H9 (cell line): ENCODE results near the gene CLMP. TPM values are rescaled to one million over a fixed set of nuclear protein-coding genes. Genes with fewer than 3 reads are reported as not detected.

ENCODE experiments used
- DNase-seq: peaks from one replicate; pipeline ENCODE4 v3.0.0-alpha.2; 2017
- H2AFZ ChIP-seq: one replicate; pipeline ENCODE4 v1.6.1; 2013; ENCODE audit warnings: mild to moderate bottlenecking, low read length, control low read depth, moderate library complexity
- H2AK5ac ChIP-seq: 2 replicates; pipeline ENCODE4 v1.6.1; 2013; ENCODE audit warnings: low read length, control low read depth, mixed read lengths; ENCODE audit not compliant: insufficient read length
- H2BK120ac ChIP-seq: one replicate; pipeline ENCODE4 v1.6.1; 2013; ENCODE audit warnings: low read depth, mild to moderate bottlenecking, low read length, control low read depth, inconsistent platforms; ENCODE audit not compliant: poor library complexity, severe bottlenecking
- H2BK12ac ChIP-seq: 2 replicates; pipeline ENCODE4 v1.6.1; 2013; ENCODE audit warnings: low read length, control low read depth, mixed read lengths, low read depth; ENCODE audit not compliant: insufficient read length
- H2BK15ac ChIP-seq: 2 replicates; pipeline ENCODE4 v1.6.1; 2013; ENCODE audit warnings: low read depth, low read length, control low read depth
- H2BK20ac ChIP-seq: one replicate; pipeline ENCODE4 v1.6.1; 2013; ENCODE audit warnings: low read depth, mild to moderate bottlenecking, low read length, control low read depth, inconsistent platforms; ENCODE audit not compliant: poor library complexity, severe bottlenecking
- H2BK5ac ChIP-seq: 2 replicates; pipeline ENCODE4 v1.6.1; 2013; ENCODE audit warnings: low read length, control low read depth, mixed read lengths; ENCODE audit not compliant: insufficient read length
- H3K14ac ChIP-seq: 2 replicates; pipeline ENCODE4 v1.6.1; 2013; ENCODE audit warnings: low read length, control low read depth; ENCODE audit not compliant: insufficient read depth
- H3K18ac ChIP-seq: 2 replicates; pipeline ENCODE4 v1.6.1; 2013; ENCODE audit warnings: low read depth, mild to moderate bottlenecking, mixed read lengths, low read length, control low read depth; ENCODE audit not compliant: insufficient read length
- H3K23ac ChIP-seq: 2 replicates; pipeline ENCODE4 v1.6.1; 2013; ENCODE audit warnings: low read length, control low read depth, mixed read lengths, low read depth; ENCODE audit not compliant: insufficient read length
- H3K23me2 ChIP-seq: 2 replicates; pipeline ENCODE4 v1.6.1; 2013; ENCODE audit warnings: low read depth, mild to moderate bottlenecking, mixed read lengths, low read length, control low read depth; ENCODE audit not compliant: insufficient read length, poor library complexity, severe bottlenecking
- H3K27ac ChIP-seq: 2 replicates; pipeline ENCODE4 v1.5.1; 2013; ENCODE audit warnings: low read length, control low read depth, mixed read lengths, low read depth; ENCODE audit not compliant: insufficient read length
- H3K27me3 ChIP-seq: 2 replicates; pipeline ENCODE4 v1.6.1; 2013; ENCODE audit warnings: low read length, control low read depth, inconsistent platforms; ENCODE audit not compliant: insufficient read depth
- H3K4ac ChIP-seq: 2 replicates; pipeline ENCODE4 v1.6.1; 2013; ENCODE audit warnings: low read depth, mild to moderate bottlenecking, control low read depth, inconsistent platforms, low read length, moderate library complexity
- H3K4me1 ChIP-seq: 2 replicates; pipeline ENCODE4 v1.6.1; 2013; ENCODE audit warnings: low read length, control low read depth, inconsistent platforms; ENCODE audit not compliant: insufficient read depth
- H3K4me2 ChIP-seq: 2 replicates; pipeline ENCODE4 v1.6.1; 2013; ENCODE audit warnings: low read length, control low read depth, mixed read lengths; ENCODE audit not compliant: insufficient read length, insufficient read depth
- H3K56ac ChIP-seq: 2 replicates; pipeline ENCODE4 v1.6.1; 2013; ENCODE audit warnings: low read depth, mild to moderate bottlenecking, mixed read lengths, low read length, control low read depth; ENCODE audit not compliant: insufficient read length
- H3K79me1 ChIP-seq: 2 replicates; pipeline ENCODE4 v1.6.1; 2013; ENCODE audit warnings: low read depth, mild to moderate bottlenecking, moderate library complexity, low read length, control low read depth, inconsistent platforms; ENCODE audit not compliant: insufficient read depth, poor library complexity, severe bottlenecking
- H3K79me2 ChIP-seq: 2 replicates; pipeline ENCODE4 v1.6.1; 2013; ENCODE audit warnings: low read length, control low read depth, inconsistent platforms; ENCODE audit not compliant: insufficient read depth
- H3K9ac ChIP-seq: 2 replicates; pipeline ENCODE4 v1.6.1; 2013; ENCODE audit warnings: low read length, control low read depth, mixed read lengths; ENCODE audit not compliant: insufficient read length; ENCODE audit errors: extremely low read depth
- H3K9me3 ChIP-seq: one replicate; pipeline ENCODE4 v1.6.1; 2013; ENCODE audit warnings: low read depth, low read length, inconsistent platforms; ENCODE audit not compliant: control insufficient read depth
- H3T11ph ChIP-seq: one replicate; pipeline ENCODE4 v1.6.1; 2013; ENCODE audit warnings: mild to moderate bottlenecking, low read length, control low read depth, inconsistent platforms
- H4K20me1 ChIP-seq: one replicate; pipeline ENCODE4 v1.6.1; 2013; ENCODE audit not compliant: control insufficient read depth, insufficient read length, insufficient read depth
- H4K5ac ChIP-seq: 2 replicates; pipeline ENCODE4 v1.6.1; 2013; ENCODE audit warnings: low read depth, mild to moderate bottlenecking, mixed read lengths, low read length, control low read depth; ENCODE audit not compliant: insufficient read length
- H4K8ac ChIP-seq: replicated peaks from 2 replicates; pipeline ENCODE4 v1.6.1; 2013; ENCODE audit warnings: low read length, control low read depth, mixed read lengths, low read depth; ENCODE audit not compliant: insufficient read length
- H4K91ac ChIP-seq: 2 replicates; pipeline ENCODE4 v1.6.1; 2013; ENCODE audit warnings: low read depth, mild to moderate bottlenecking, moderate library complexity, mixed read lengths, low read length, control low read depth; ENCODE audit not compliant: insufficient read length
- H3K27ac Mint-ChIP-seq, 3 experiments: 2 replicates in 2 of 3; 3 replicates in 1 of 3; pipeline ENCODE4 v1.8.0; 2020 to 2021; ENCODE audit warnings: mixed read lengths in 3 of 3, mild to moderate bottlenecking in 1 of 3, moderate library complexity in 1 of 3
- H3K27me3 Mint-ChIP-seq: 2 replicates; pipeline ENCODE4 v1.8.0; 2021; ENCODE audit warnings: low read depth, mild to moderate bottlenecking, moderate library complexity, mixed read lengths
- H3K36me3 Mint-ChIP-seq, 3 experiments: 2 replicates in 2 of 3; 3 replicates in 1 of 3; pipeline ENCODE4 v1.8.0; 2020 to 2021; ENCODE audit warnings: low read depth in 3 of 3, mixed read lengths in 3 of 3; ENCODE audit not compliant: insufficient read depth in 1 of 3
- H3K4me1 Mint-ChIP-seq, 2 experiments: 2 replicates each; pipeline ENCODE4 v1.8.0; 2020; ENCODE audit warnings: mixed read lengths in 2 of 2
- H3K4me3 Mint-ChIP-seq, 2 experiments: 2 replicates in 1 of 2; 3 replicates in 1 of 2; pipeline ENCODE4 v1.8.0; 2020 to 2021; ENCODE audit warnings: mild to moderate bottlenecking in 2 of 2, mixed read lengths in 2 of 2, moderate library complexity in 1 of 2
- H3K9me3 Mint-ChIP-seq, 2 experiments: 2 replicates in 1 of 2; 3 replicates in 1 of 2; pipeline ENCODE4 v1.8.0; 2020; ENCODE audit warnings: mild to moderate bottlenecking in 2 of 2, mixed read lengths in 2 of 2, moderate library complexity in 1 of 2
- WGBS: extraction: QIAGEN DNeasy Blood & Tissue Kit; methylation state at CpG from one replicate; pipeline ENCODE4 v1.1.7; 2013; ENCODE audit warnings: missing lambda C conversion rate, low lambda C conversion rate, mixed read lengths; ENCODE audit not compliant: insufficient read length; ENCODE audit errors: extremely low coverage; 5-methylcytosine and 5-hydroxymethylcytosine counted together
- total RNA-seq: library from RNA; stranded (reverse); gene quantifications from 2 replicates; pipeline ENCODE4 v1.2.1, GENCODE V29; 2021
- TF ChIP-seq, protein P1 (sequence below): fragments of 200-600 bp; sonication (generic); conservative IDR thresholded peaks from 3 replicates; pipeline ENCODE4 v1.8.0; 2021; ENCODE audit warnings: antibody characterized with exemption, mild to moderate bottlenecking

Gene CLMP
- total RNA-seq, 1 experiment from 2014 or later = 13.8 TPM

DNA sequence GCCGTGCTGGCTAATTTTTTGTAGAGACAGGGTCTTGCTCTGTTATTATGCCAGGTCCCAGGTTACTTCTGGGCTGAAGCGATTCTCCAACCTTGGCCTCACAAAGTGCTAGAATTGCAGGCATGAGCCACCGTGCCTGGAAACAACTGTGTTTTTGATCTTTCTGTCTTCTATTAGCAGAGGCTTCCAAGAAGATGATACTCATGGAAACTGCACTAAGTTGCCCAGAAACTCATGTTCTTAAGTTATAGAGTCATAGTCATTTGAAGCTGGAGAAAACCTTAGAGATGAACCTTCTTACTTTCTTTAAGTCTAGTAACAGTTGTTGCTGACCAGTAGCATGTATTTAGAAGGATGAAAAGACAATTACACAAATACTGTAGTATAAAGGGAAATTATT lies 96.1 kb downstream of the CLMP start:
- H2AFZ ChIP-seq = no peak overlapping the region
- no peak overlapping the region for H2BK5ac ChIP-seq
- no peak overlapping the region for H3K4me2 ChIP-seq
- no peaks in the 10 kb centered on the region for H3K23me2 ChIP-seq
- H3K9ac ChIP-seq = no peak overlapping the region
- Mint-ChIP-seq H3K9me3 (no peaks in the 10 kb centered on the region), H3K27me3 (no peaks in the 10 kb centered on the region), H3K4me3 (no peak overlapping the region), H3K27ac (no peak overlapping the region; a peak in 1 of 7 replicates), H3K4me1 (peaks cover 16 to 20% of the 10 kb centered on the region in 2 experiments), H3K36me3 (peaks cover 0 to 7% (median 5%) of the 10 kb centered on the region in 3 experiments; a peak in 5 of 7 replicates)
- no peaks in the 10 kb centered on the region for H3K79me2 ChIP-seq
- H3K23ac ChIP-seq = no peak overlapping the region
- no peak overlapping the region for H2BK12ac ChIP-seq
- H2BK20ac ChIP-seq = no peak overlapping the region
- no peaks in the 10 kb centered on the region for H3K9me3 ChIP-seq
- H3T11ph ChIP-seq = no peak overlapping the region
- no peak overlapping the region for H3K18ac ChIP-seq
- no peak for DNase-seq
- WGBS = no CpG with 5 or more reads among the region's 3 CpGs
- no peak overlapping the region for H3K27ac ChIP-seq
- H2AK5ac ChIP-seq = no peak overlapping the region
- H3K4ac ChIP-seq = no peak overlapping the region
- H3K14ac ChIP-seq = no peak overlapping the region
- H3K4me1 ChIP-seq = no peaks in the 10 kb centered on the region
- no peak overlapping the region for H4K91ac ChIP-seq
- no peak overlapping the region for H2BK120ac ChIP-seq
- no peak overlapping the region for H2BK15ac ChIP-seq
- H3K56ac ChIP-seq = no peak overlapping the region
- H4K8ac ChIP-seq = no peak overlapping the region
- no peaks in the 10 kb centered on the region for H3K79me1 ChIP-seq
- H4K5ac ChIP-seq = no peak overlapping the region
- peaks cover 4% of the 10 kb centered on the region for H4K20me1 ChIP-seq
- TF ChIP-seq, protein P1, sequence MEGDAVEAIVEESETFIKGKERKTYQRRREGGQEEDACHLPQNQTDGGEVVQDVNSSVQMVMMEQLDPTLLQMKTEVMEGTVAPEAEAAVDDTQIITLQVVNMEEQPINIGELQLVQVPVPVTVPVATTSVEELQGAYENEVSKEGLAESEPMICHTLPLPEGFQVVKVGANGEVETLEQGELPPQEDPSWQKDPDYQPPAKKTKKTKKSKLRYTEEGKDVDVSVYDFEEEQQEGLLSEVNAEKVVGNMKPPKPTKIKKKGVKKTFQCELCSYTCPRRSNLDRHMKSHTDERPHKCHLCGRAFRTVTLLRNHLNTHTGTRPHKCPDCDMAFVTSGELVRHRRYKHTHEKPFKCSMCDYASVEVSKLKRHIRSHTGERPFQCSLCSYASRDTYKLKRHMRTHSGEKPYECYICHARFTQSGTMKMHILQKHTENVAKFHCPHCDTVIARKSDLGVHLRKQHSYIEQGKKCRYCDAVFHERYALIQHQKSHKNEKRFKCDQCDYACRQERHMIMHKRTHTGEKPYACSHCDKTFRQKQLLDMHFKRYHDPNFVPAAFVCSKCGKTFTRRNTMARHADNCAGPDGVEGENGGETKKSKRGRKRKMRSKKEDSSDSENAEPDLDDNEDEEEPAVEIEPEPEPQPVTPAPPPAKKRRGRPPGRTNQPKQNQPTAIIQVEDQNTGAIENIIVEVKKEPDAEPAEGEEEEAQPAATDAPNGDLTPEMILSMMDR = no peak
- no peaks in the 10 kb centered on the region for H3K27me3 ChIP-seq
